Body of pancreas (tissue), 4 donors: ENCODE results near the gene BMP8A. TPM values are rescaled to one million over a fixed set of nuclear protein-coding genes. Genes with fewer than 3 reads are reported as not detected.
A peak's percentile ranks its signal among the peaks of the same experiment; 100 is the strongest.
"Not testable (repeated sequence)": the region's sequence is repeated elsewhere in the genome, so short reads cannot be mapped to it uniquely, and the experiment has no call there.

ENCODE experiments used
- ATAC-seq: fragments of 150-250 bp; one replicate; pipeline ENCODE4 v1.9.1; 2016
- DNase-seq, 4 donors: peaks; one replicate each; pipeline ENCODE4 v3.0.0-alpha.2; 2019
- H3K27ac ChIP-seq, 4 donors: fragments of 200-600 bp; sonication (generic); 1 replicate in 3 of 4; 2 replicates in 1 of 4; pipeline versions ENCODE4 v1.5.1 to v1.6.1; 2016 to 2019; ENCODE audit warnings: mild to moderate bottlenecking in 1 of 4, mixed read lengths in 1 of 4, moderate library complexity in 1 of 4
- H3K27me3 ChIP-seq, 2 donors: fragments of 200-600 bp; sonication (generic); one replicate each; pipeline ENCODE4 v1.6.0; 2016; ENCODE audit warnings: mild to moderate bottlenecking in 1 of 2
- H3K36me3 ChIP-seq, 2 donors: fragments of 200-600 bp; sonication (generic); replicated peaks in 1 of 2; 2 replicates each; pipeline ENCODE4 v1.5.1; 2016; ENCODE audit warnings: low read depth in 2 of 2; ENCODE audit not compliant: insufficient read depth in 1 of 2
- H3K4me1 ChIP-seq: fragments of 200-600 bp; sonication (generic); one replicate; pipeline ENCODE4 v1.6.0; 2016
- H3K4me3 ChIP-seq, 2 donors: fragments of 200-600 bp; sonication (generic); 1 replicate in 1 of 2; 2 replicates in 1 of 2; pipeline ENCODE4 v1.5.1; 2016 to 2019
- H3K9me3 ChIP-seq, 3 donors: fragments of 200-600 bp; sonication (generic); 1 replicate in 2 of 3; 2 replicates in 1 of 3; pipeline ENCODE4 v1.5.1; 2016
- CTCF ChIP-seq, 7 experiments: fragments of 450-650 bp in 4 of 7; fragments of 200-600 bp in 3 of 7; sonication (generic) in 3 of 7; IDR thresholded peaks; one replicate each; pipeline ENCODE4 v1.5.1; 2016 to 2019; ENCODE audit warnings: antibody characterized with exemption in 7 of 7
- POLR2A ChIP-seq, 3 donors: fragments of 450-650 bp; IDR thresholded peaks; one replicate each; pipeline ENCODE4 v1.6.1; 2016; ENCODE audit warnings: antibody characterized with exemption in 3 of 3, mild to moderate bottlenecking in 2 of 3
- WGBS, 2 donors: methylation state at CpG; one replicate each; pipeline ENCODE4 v1.1.5; 2017; 5-methylcytosine and 5-hydroxymethylcytosine counted together
- intact Hi-C: fragments of 100-400 bp; cut with DNase I; formaldehyde crosslinking; loops from one replicate; pipeline ENCODE4 v1.15.1; 2023
- total RNA-seq, 2 donors: library from RNA; depleted of rRNA; stranded (reverse); fragments of >200 nt; gene quantifications; one replicate each; pipeline ENCODE4 v1.1.0, GENCODE V29; 2016

Gene BMP8A
- total RNA-seq, 2 donors from 2014 or later = 5.7 TPM; not detected in 1

DNA sequence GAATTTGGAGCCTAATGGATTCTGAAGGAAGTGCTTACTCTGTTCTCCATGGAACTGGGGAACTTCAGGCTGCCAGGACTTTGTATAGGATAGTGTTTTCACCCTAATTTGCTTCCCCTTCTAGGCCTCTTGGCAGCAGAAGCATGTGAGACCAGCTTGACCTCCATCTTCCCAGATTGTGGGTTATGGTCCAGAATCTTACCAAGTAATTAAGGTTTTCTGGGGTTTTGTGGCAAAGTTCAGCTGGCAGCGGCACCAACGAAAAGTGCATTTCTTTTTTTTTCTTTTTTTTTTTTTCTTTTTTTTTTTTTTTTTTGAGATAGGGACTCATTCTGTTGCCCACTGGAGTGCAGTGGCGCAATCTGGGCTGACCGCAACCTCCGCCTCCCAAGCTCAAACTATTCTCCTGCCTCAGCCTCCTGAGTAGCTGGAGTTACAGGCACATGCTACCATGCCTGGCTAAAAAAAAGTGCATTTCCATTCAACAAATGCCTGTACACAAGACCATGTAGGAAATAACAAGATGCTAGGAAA is 3.4 kb upstream of the BMP8A start:
- no peaks in the 10 kb centered on the region for H3K27me3 ChIP-seq
- 93 to 95% methylated on average over 3 to 5 of the region's 5 CpGs for WGBS, 2 donors
- TF ChIP-seq POLR2A (IDR thresholded peaks at IDR 0.05) = no peak
- TF ChIP-seq CTCF (IDR thresholded peaks at IDR 0.05) = no peak
- no peak overlapping the region for H3K4me3 ChIP-seq
- no peak for ATAC-seq
- DNase-seq = no peak
- no peaks in the 10 kb centered on the region for H3K9me3 ChIP-seq
- H3K4me1 ChIP-seq = peaks cover 14% of the 10 kb centered on the region
- H3K27ac ChIP-seq = no peak overlapping the region
- intact Hi-C loops = no loop called here
- peaks cover 0 to 15% of the 10 kb centered on the region in 2 donors for H3K36me3 ChIP-seq

DNA sequence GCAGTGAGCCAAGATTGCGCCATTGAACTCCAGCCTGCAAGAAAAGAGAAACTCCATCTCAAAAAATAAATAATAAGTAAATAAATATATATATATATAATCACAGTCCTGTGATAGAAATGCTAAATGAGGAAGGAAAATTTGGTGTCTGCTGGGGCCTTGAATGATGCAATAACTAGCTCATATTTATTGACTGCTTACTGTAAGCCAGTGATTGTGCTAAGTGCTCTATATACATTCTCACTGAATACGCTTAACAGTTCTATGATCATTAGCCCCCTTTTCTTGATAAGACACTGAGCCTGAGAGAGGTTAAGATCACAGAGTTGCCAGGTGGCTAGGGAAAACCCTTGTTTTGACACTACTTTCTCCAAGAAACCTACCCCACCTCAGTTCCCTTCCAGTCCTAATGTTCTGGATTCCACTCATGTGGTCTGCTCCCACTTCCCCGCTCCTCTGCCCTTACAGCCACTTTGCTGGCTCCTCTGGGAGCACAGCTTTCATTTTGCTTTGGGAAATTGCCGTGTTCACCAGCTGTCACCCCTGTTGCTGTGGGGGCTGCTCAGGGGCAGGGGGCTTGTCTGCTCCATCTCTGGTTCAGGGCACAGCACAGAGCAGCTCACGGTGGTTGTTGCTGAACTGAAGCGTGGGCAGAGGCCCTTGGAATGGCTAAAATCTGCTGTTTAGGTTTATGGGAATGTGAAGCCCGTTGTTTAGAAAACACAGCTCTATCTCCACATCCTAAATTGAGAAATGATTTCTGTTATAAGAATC is 2.5 kb upstream of the BMP8A start:
- Histone ChIP-seq H3K36me3 (peaks cover 0 to 13% of the 10 kb centered on the region in 2 donors), H3K4me3 (no peak overlapping the region), H3K27ac (no peak overlapping the region), H3K27me3 (no peaks in the 10 kb centered on the region), H3K4me1 (peaks cover 14% of the 10 kb centered on the region), H3K9me3 (no peaks in the 10 kb centered on the region)
- WGBS, 2 donors = 72 to 73% methylated on average over 5 to 7 of the region's 7 CpGs
- DNase-seq (no peak), ATAC-seq (no peak)
- TF ChIP-seq POLR2A (IDR thresholded peaks at IDR 0.05) (no peak), CTCF (IDR thresholded peaks at IDR 0.05) (no peak)
- intact Hi-C loops = no loop called here

GRCh38 chr1:39489567-39490239 is 1.7 kb upstream of the BMP8A start:
- Histone ChIP-seq H3K36me3 (peaks cover 0 to 12% of the 10 kb centered on the region in 2 donors), H3K27me3 (no peaks in the 10 kb centered on the region), H3K9me3 (no peaks in the 10 kb centered on the region), H3K27ac (no peak overlapping the region), H3K4me3 (no peak overlapping the region), H3K4me1 (peaks cover 14% of the 10 kb centered on the region)
- ATAC-seq (no peak), DNase-seq (no peak)
- 79 to 84% methylated on average over 13 of the region's 13 CpGs for WGBS, 2 donors
- intact Hi-C loops = no loop called here
- TF ChIP-seq POLR2A (IDR thresholded peaks at IDR 0.05) = no peak
- no peak for TF ChIP-seq CTCF (IDR thresholded peaks at IDR 0.05)

DNA sequence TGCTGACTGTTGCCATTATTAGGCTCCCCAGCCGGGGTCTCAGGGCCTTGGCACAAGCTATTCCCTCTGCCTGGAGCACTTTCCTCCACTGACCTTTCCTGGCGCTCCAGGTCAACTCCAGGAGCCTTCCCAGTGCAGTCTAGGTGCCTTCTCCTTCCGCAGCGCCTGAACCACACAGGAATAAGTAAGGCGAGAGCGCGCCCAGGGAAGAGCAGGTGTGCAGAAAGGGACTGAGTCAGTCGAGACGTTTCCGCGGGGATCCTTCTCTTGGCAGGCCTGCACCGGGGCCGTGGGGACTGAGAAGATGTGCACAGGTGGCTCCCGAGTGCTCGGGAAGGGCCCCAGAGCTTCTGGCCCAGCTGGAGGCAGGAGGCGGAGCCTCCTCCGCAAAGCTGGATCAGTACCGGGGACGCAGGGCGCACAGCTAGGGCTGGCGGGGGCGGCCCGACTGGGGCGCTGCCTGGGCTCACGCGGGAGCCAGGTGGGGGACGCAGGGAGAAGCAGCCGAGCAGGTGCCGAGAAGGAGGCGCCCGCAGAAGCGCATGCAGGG is 765 bp upstream of the BMP8A start:
- TF ChIP-seq POLR2A (IDR thresholded peaks at IDR 0.05) (peak in 1 of 3 donors; percentile 8), CTCF (IDR thresholded peaks at IDR 0.05) (no peak)
- intact Hi-C loops = no loop called here
- peak; percentile 34 to 78 (median 50) for DNase-seq
- Histone ChIP-seq H3K36me3 (peaks cover 0 to 3% of the 10 kb centered on the region in 2 donors), H3K4me3 (peak overlapping the region; percentile 13 to 29), H3K9me3 (no peaks in the 10 kb centered on the region), H3K4me1 (peaks cover 14% of the 10 kb centered on the region), H3K27me3 (no peaks in the 10 kb centered on the region), H3K27ac (peak overlapping the region; percentile 42 to 64 (median 58))
- 13 to 24% methylated on average over 13 to 32 of the region's 32 CpGs for WGBS, 2 donors
- peak; percentile 22 for ATAC-seq

DNA sequence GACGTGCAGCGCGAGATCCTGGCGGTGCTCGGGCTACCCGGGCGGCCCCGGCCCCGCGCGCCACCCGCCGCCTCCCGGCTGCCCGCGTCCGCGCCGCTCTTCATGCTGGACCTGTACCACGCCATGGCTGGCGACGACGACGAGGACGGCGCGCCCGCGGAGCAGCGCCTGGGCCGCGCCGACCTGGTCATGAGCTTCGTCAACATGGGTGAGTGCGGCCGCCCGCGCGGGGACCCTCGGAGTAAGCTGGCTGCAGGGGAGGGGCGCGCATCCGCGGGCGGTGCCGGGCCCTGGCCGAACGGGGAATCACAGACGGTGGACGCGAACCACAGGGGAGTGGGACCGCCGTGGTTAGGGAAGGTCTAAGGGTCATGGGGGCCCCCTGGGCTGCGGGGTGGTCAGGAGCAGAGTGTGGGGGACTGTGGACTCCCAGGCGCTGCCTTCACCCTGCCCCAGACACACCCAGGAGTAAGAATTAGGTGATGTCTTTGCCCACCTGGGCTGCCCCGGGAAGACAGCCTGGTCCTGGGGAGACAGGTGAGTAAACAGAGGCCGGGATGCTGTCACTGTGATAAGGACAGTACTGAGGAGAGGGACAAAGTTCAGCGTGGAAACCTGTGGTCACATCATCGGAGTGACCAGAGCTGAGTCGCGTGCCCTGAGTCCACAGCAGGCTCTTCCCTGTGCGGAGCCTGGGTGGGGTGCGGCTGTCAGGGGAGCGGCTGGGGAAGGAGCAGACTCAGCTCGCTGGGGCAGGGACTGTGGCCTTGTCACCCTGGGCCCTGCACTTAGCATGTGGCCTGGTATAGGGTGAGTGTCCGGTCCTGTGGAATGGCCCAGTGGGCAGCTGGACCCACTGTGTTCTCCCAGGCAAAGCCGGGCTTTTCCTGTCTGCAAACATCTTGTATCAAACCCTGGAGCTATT is 944 bp downstream of the BMP8A start:
- ATAC-seq, DNase-seq, H3K27ac ChIP-seq, intact Hi-C loops, H3K4me3 ChIP-seq, H3K9me3 ChIP-seq, H3K36me3 ChIP-seq, H3K27me3 ChIP-seq: not testable (repeated sequence)
- H3K4me1 ChIP-seq = peaks cover 21% of the 10 kb centered on the region
- 48 to 59% methylated on average over 15 to 16 of the region's 67 CpGs for WGBS, 2 donors

DNA sequence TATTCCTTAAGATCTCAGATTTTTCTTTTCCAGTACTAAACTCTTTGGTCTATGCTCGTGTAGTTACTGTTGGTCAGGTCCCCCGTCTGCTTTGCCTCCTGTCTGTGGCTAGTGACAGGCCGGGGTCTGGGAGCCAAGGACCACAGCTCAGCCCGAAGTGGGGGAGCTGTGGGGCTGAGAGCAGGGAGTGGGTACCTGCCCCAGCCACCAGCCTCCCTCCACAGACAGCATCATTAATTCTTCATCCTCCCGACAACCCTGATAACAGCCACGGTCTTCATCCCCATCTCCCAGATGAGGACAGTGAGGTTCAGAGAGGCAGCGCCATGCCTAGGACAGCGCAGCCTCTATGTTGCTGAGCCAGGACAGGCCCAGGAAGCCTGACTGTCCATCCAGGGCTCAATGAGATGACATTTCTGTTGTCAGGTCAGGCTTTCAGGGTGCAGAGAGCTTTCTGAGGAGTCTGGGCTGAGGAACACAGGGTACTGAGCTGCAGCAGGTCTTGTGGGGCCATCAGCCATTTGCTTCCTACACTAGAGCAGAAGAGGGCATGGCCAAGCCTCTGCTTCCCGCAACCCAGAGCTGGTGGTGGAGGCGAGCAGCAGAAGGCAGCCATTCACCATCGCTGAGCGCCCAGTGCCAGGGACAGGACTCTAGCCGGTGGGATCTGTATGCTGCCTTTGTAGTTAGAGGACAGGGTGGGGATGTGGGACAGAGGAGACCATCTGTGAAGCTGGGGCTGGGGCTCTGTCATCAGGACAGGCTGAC is 1.8 kb downstream of the BMP8A start:
- H3K36me3 ChIP-seq, H3K9me3 ChIP-seq, DNase-seq, H3K27me3 ChIP-seq, H3K4me3 ChIP-seq, ATAC-seq, H3K27ac ChIP-seq, intact Hi-C loops: not testable (repeated sequence)
- WGBS, 2 donors = 93 to 96% methylated on average over 10 to 13 of the region's 13 CpGs
- peaks cover 21% of the 10 kb centered on the region for H3K4me1 ChIP-seq
